Sigmoid colon (tissue), 7 donors: ENCODE results near the gene UBE2D3. TPM values are rescaled to one million over a fixed set of nuclear protein-coding genes. Genes with fewer than 3 reads are reported as not detected.

Source experiments
- DNase-seq: peaks from one replicate; pipeline ENCODE4 v3.0.0-alpha.2; 2019
- H3K27ac ChIP-seq, 4 donors: fragments of 200-600 bp; sonication (generic); one replicate each; pipeline ENCODE4 v1.5.1; 2016 to 2019; ENCODE audit warnings: mild to moderate bottlenecking in 1 of 4
- H3K27me3 ChIP-seq, 3 donors: fragments of 200-600 bp; sonication (generic); one replicate each; pipeline ENCODE4 v1.5.1; 2019; ENCODE audit warnings: mild to moderate bottlenecking in 1 of 3
- H3K36me3 ChIP-seq, 4 donors: fragments of 200-600 bp; sonication (generic); one replicate each; pipeline ENCODE4 v1.5.1; 2016 to 2019
- H3K4me1 ChIP-seq, 4 donors: fragments of 200-600 bp; sonication (generic); one replicate each; pipeline ENCODE4 v1.5.1; 2017 to 2019
- H3K4me3 ChIP-seq, 4 donors: fragments of 200-600 bp; sonication (generic); one replicate each; pipeline ENCODE4 v1.5.1; 2017 to 2019; ENCODE audit warnings: mild to moderate bottlenecking in 2 of 4, moderate library complexity in 1 of 4
- H3K9me3 ChIP-seq, 4 donors: fragments of 200-600 bp in 3 of 4; sonication (generic) in 3 of 4; one replicate each; pipeline versions ENCODE4 v1.5.1 to v1.6.1; 2013 to 2019
- CTCF ChIP-seq, 4 experiments: fragments of 450-650 bp in 3 of 4; fragments of 200-600 bp in 1 of 4; IDR thresholded peaks; one replicate each; pipeline ENCODE4 v1.5.1; 2016 to 2019; ENCODE audit warnings: antibody characterized with exemption in 4 of 4, mild to moderate bottlenecking in 3 of 4, moderate library complexity in 2 of 4
- EP300 ChIP-seq, 4 donors: sonication (generic); formaldehyde crosslinking; IDR thresholded peaks; one replicate each; pipeline ENCODE4 v1.6.1; 2017; ENCODE audit warnings: antibody characterized with exemption in 4 of 4
- POLR2A ChIP-seq, 2 donors: fragments of 450-650 bp; IDR thresholded peaks; one replicate each; pipeline ENCODE4 v1.6.1; 2016; ENCODE audit warnings: antibody characterized with exemption in 2 of 2, mild to moderate bottlenecking in 2 of 2, moderate library complexity in 2 of 2
- POLR2AphosphoS5 ChIP-seq, 4 donors: sonication (generic); formaldehyde crosslinking; IDR thresholded peaks; one replicate each; pipeline ENCODE4 v1.6.1; 2017; ENCODE audit warnings: antibody characterized with exemption in 4 of 4
- WGBS, 2 donors: extraction: QIAGEN DNeasy Blood & Tissue Kit; methylation state at CpG; one replicate each; pipeline ENCODE4 v1.1.7; 2013; 5-methylcytosine and 5-hydroxymethylcytosine counted together
- intact Hi-C: fragments of 100-400 bp; cut with DNase I; formaldehyde crosslinking; loops from one replicate; pipeline ENCODE4 v1.15.1; 2023
- polyA plus RNA-seq, 3 donors: library from polyadenylated mRNA; stranded (reverse); fragments of 200-250 nt; gene quantifications; one replicate each; pipeline ENCODE4 v1.2.3, GENCODE V29; 2013
- total RNA-seq, 4 donors: library from RNA; depleted of rRNA; stranded (reverse); fragments of >200 nt; gene quantifications; one replicate each; pipeline ENCODE4 v1.1.0, GENCODE V29; 2016
- donor health status: healthy with polysubstance abuse.
- donor health status: Bipolar disorder and iron deficiency.
- donor health status: healthy.

The UBE2D3 gene
- 100 to 1,000 TPM; 273 to 404 (median 305) TPM for total RNA-seq
- polyA plus RNA-seq: 100 to 1,000 TPM; 206 to 352 (median 348) TPM

- H3K4me3 ChIP-seq: peak within 1 kb of the TSS; percentile 90 to 96 (median 93)
- no peaks in the 10 kb centered on the region for H3K27me3 ChIP-seq
- no peaks in the 10 kb centered on the region for H3K9me3 ChIP-seq
- 0% methylated on average over 73 of the region's 73 CpGs for WGBS, 2 donors
- H3K27ac ChIP-seq: peak within 1 kb of the TSS; percentile 99 to 100 (median 100)
- H3K36me3 ChIP-seq: no peaks in the 10 kb centered on the region
- intact Hi-C loops: loop anchor here (1.0 to 5.0 kb wide), 3 partner anchors 42 to 390 kb away; partner anchors contain the start of gene SLC9B1
- peak; percentile 99 for DNase-seq
- peaks cover 4 to 43% (median 35%) of the 10 kb centered on the region in 4 donors for H3K4me1 ChIP-seq
- TF ChIP-seq EP300 (IDR thresholded peaks at IDR 0.05): peak in 2 of 4 donors; percentile 46 to 49
- peak; percentile 91 to 97 (median 94) for TF ChIP-seq POLR2AphosphoS5 (IDR thresholded peaks at IDR 0.05)
- no peak for TF ChIP-seq CTCF (IDR thresholded peaks at IDR 0.05)
- TF ChIP-seq POLR2A (IDR thresholded peaks at IDR 0.05): peak; percentile 59 to 82
Measured at GRCh38 chr4:102826890-102827673, at the start of gene UBE2D3. TSS of gene UBE2D3 (minus strand) at chr4:102827551. CDS start at chr4:102826508, 1,043 bp downstream.

- H3K27me3 ChIP-seq: no peaks in the 10 kb centered on the region
- no peak overlapping the region for H3K4me3 ChIP-seq
- WGBS, 2 donors: 61 to 69% methylated on average over 2 of the region's 2 CpGs
- H3K36me3 ChIP-seq: peaks cover 0 to 9% (median 0%) of the 10 kb centered on the region in 4 donors
- DNase-seq: no peak
- H3K4me1 ChIP-seq: peaks cover 0 to 24% (median 12%) of the 10 kb centered on the region in 4 donors
- H3K27ac ChIP-seq: no peak overlapping the region
- intact Hi-C loops: no loop called here
- TF ChIP-seq CTCF (IDR thresholded peaks at IDR 0.05) (no peak), POLR2A (IDR thresholded peaks at IDR 0.05) (no peak), EP300 (IDR thresholded peaks at IDR 0.05) (no peak), POLR2AphosphoS5 (IDR thresholded peaks at IDR 0.05) (no peak)
- peaks cover 0 to 3% (median 0%) of the 10 kb centered on the region in 4 donors for H3K9me3 ChIP-seq
Measured at GRCh38 chr4:102871772-102872171, 44.4 kb upstream of the UBE2D3 start.

GRCh38 chr4:102869569-102870197 is 42.3 kb upstream of the UBE2D3 start:
- 3 to 8% methylated on average over 19 of the region's 19 CpGs for WGBS, 2 donors

More at GRCh38 chr4:102869569-102870197, 42.3 kb upstream of the UBE2D3 start:
- peak overlapping the region; percentile 90 to 98 (median 94) for H3K27ac ChIP-seq
- no peak for TF ChIP-seq POLR2A (IDR thresholded peaks at IDR 0.05)
- no peak for TF ChIP-seq EP300 (IDR thresholded peaks at IDR 0.05)
- TF ChIP-seq CTCF (IDR thresholded peaks at IDR 0.05): no peak
- no peak for TF ChIP-seq POLR2AphosphoS5 (IDR thresholded peaks at IDR 0.05)
- intact Hi-C loops: loop anchor here (1.0 to 10.0 kb wide), 6 partner anchors 42 to 367 kb away; partner anchors contain the start of genes CENPE, MANBA, NFKB1 and SLC9B1
- no peak for DNase-seq
- H3K4me3 ChIP-seq: peak overlapping the region; percentile 55 to 69 (median 67)
- H3K27me3 ChIP-seq: no peaks in the 10 kb centered on the region
- no peaks in the 10 kb centered on the region for H3K9me3 ChIP-seq
- H3K36me3 ChIP-seq: peaks cover 0 to 4% (median 0%) of the 10 kb centered on the region in 4 donors
- H3K4me1 ChIP-seq: peaks cover 0 to 24% (median 12%) of the 10 kb centered on the region in 4 donors
